T-helper 17 cell (primary cell): ENCODE data around the gene PKN2. TPM values are rescaled to one million over a fixed set of nuclear protein-coding genes. Genes with fewer than 3 reads are reported as not detected.

Experiments
- ATAC-seq: fragments of 150-1000 bp; cut with Tn5 transposase; 2 replicates; pipeline ENCODE4 v1.10.0; 2021; ENCODE audit warnings: mild to moderate bottlenecking, moderate library complexity
- DNase-seq, 3 donors: peaks; one replicate each; pipeline versions ENCODE4 v3.0.0 to v3.0.0-alpha.2; 2020 to 2021
- H3K9me3 ChIP-seq: one replicate; pipeline ENCODE4 v1.7.0; 2013; ENCODE audit warnings: low read length, mild to moderate bottlenecking; ENCODE audit not compliant: control insufficient read depth, poor library complexity, severe bottlenecking
- H3K27ac Mint-ChIP-seq: one replicate; pipeline ENCODE4 v1.8.0; 2022; ENCODE audit warnings: mild to moderate bottlenecking, moderate library complexity, mixed read lengths
- H3K27me3 Mint-ChIP-seq: one replicate; pipeline ENCODE4 v1.8.0; 2022; ENCODE audit warnings: mixed read lengths
- H3K36me3 Mint-ChIP-seq: one replicate; pipeline ENCODE4 v1.8.0; 2022; ENCODE audit warnings: low read depth, mixed read lengths
- H3K4me1 Mint-ChIP-seq: one replicate; pipeline ENCODE4 v1.8.0; 2022; ENCODE audit warnings: mild to moderate bottlenecking, mixed read lengths
- H3K4me3 Mint-ChIP-seq: one replicate; pipeline ENCODE4 v1.8.0; 2022; ENCODE audit warnings: mild to moderate bottlenecking, moderate library complexity, mixed read lengths
- total RNA-seq, 4 donors: library from RNA in 2 of 4; stranded (reverse) in 2 of 4; gene quantifications; one replicate each; pipeline ENCODE4 v1.2.3 and lab custom pipeline; 2022 to 2026

PKN2 gene
- total RNA-seq, 2 donors from 2014 or later, result 35.0 to 42.6 TPM

DNA sequence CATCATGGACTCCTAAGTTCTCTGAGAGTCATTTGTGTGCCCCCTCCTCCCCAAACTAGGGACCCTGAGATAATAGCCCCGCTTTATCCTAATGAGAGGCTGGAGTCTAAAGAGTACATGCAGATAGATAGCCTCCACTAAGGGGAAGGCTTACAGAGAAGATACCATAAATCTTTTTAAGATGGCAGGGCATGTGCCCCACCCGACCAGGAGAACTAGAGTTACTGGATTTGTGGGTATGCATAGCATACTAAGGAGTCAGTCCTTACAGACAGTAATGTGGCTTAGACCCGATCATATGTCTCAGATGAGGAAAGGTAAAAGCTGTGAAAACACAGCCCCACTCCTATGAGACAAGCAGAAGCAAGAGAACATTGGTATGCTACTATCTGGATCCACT lies 25.7 kb upstream of the PKN2 start:
- H3K4me1 Mint-ChIP-seq, result peaks cover 9% of the 10 kb centered on the region
- no peaks in the 10 kb centered on the region for H3K9me3 ChIP-seq
- peaks cover 3% of the 10 kb centered on the region for H3K27me3 Mint-ChIP-seq
- H3K27ac Mint-ChIP-seq, result no peak overlapping the region
- no peaks in the 10 kb centered on the region for H3K36me3 Mint-ChIP-seq
- DNase-seq (no peak), ATAC-seq (no peak)
- H3K4me3 Mint-ChIP-seq, result no peak overlapping the region

- peaks cover 9% of the 10 kb centered on the region for H3K4me1 Mint-ChIP-seq
- no peaks in the 10 kb centered on the region for H3K9me3 ChIP-seq
- no peak overlapping the region for H3K4me3 Mint-ChIP-seq
- no peaks in the 10 kb centered on the region for H3K27me3 Mint-ChIP-seq
- ATAC-seq, result no peak
- H3K36me3 Mint-ChIP-seq, result no peaks in the 10 kb centered on the region
- DNase-seq, result no peak
- H3K27ac Mint-ChIP-seq, result no peak overlapping the region
Observed at GRCh38 chr1:88659552-88659951, 24.5 kb upstream of the PKN2 start.

DNA sequence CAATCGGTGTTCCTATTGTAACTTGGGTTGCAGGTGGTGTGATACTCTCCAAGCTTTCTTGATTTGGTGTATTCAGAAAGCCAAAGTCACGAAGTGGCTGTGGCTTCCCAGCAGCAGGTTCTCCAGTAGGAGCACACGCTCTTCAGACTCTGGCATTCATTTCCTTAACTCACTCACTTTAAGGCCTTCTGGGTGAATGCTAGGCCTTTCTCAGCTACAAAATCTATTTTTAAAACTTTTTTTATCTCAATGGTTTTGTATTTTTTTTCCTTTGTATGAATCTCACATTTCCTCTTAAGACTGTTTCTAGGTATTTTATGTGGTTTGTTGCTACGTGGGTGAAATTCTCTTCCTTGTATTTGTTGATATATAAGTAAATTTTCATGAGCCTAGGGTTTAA lies 22.9 kb upstream of the PKN2 start:
- Mint-ChIP-seq H3K4me3 (peak overlapping the region; percentile 50), H3K27ac (peak overlapping the region; percentile 79), H3K27me3 (peaks cover 6% of the 10 kb centered on the region), H3K4me1 (peaks cover 9% of the 10 kb centered on the region), H3K36me3 (no peaks in the 10 kb centered on the region)
- peak; percentile 40 for ATAC-seq
- no peaks in the 10 kb centered on the region for H3K9me3 ChIP-seq
- no peak for DNase-seq

DNA sequence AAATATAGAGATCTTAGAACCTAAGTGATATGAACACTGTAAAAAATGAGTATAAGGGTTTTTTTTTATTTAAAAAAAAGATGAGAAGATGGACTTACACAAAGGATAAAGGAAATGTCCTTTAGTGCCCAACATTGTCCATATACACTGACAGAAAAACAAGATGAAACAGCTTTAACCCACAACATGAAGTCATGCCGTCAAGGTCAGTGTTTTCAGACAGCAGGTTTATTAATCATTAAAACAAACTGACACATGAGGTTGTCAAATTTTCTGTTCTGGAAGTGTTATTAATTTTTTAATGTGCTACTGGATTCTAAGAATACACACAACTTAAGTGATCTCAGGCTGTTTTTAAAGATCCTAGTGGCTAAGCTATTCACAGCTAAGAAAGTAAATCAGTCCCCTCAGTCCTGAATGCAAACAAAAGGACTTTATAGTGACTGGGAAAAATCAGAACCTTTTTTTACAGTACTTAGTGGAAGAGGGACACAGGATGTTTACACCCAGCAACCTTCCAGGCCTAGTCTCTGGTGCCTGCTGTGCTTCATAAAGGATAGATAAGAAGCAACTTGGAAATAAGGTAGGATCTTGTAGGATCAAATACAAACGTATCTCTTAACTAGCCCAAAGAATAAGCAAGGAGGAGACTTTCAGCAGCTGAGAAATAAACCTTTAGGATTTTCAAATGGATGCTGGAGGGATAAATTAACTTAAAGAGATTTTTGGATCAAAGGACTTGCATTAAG lies 21.9 kb upstream of the PKN2 start:
- H3K36me3 Mint-ChIP-seq, result no peaks in the 10 kb centered on the region
- ATAC-seq, result no peak
- H3K9me3 ChIP-seq, result no peaks in the 10 kb centered on the region
- no peak overlapping the region for H3K4me3 Mint-ChIP-seq
- H3K4me1 Mint-ChIP-seq, result peaks cover 9% of the 10 kb centered on the region
- DNase-seq, result no peak
- H3K27me3 Mint-ChIP-seq, result peaks cover 10% of the 10 kb centered on the region
- H3K27ac Mint-ChIP-seq, result peak overlapping the region; percentile 79

GRCh38 chr1:88662723-88663122 lies 21.4 kb upstream of the PKN2 start:
- peak overlapping the region; percentile 79 for H3K27ac Mint-ChIP-seq

DNA sequence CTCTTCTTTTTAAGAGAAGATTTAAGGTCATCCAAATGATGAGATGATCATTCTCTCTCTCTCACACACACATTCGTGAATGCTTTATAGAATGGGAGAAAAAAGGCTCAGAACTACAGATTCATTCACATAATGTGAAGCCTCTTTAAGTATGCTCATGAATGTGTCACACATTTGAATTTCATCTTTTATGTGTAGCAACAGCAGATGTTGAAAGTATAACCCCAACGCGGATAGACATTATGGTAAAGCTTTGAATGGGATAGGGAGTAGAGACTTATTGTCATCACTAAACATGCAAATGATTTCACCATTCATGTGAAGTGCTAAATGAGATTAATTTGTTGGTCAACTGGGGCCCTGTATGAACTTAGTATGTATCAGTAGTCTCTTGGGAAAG lies 15.7 kb upstream of the PKN2 start:
- no peak for ATAC-seq
- H3K4me3 Mint-ChIP-seq, result no peak overlapping the region
- H3K36me3 Mint-ChIP-seq, result peaks cover 9% of the 10 kb centered on the region

More at GRCh38 chr1:88662723-88663122, 21.4 kb upstream of the PKN2 start:
- no peaks in the 10 kb centered on the region for H3K36me3 Mint-ChIP-seq
- ATAC-seq, result no peak
- H3K9me3 ChIP-seq, result no peaks in the 10 kb centered on the region
- peaks cover 11% of the 10 kb centered on the region for H3K27me3 Mint-ChIP-seq
- H3K4me1 Mint-ChIP-seq, result peaks cover 9% of the 10 kb centered on the region
- DNase-seq, result no peak
- H3K4me3 Mint-ChIP-seq, result no peak overlapping the region

GRCh38 chr1:88670462-88670861 lies 13.6 kb upstream of the PKN2 start:
- Mint-ChIP-seq H3K27me3 (peaks cover 36% of the 10 kb centered on the region), H3K36me3 (peaks cover 9% of the 10 kb centered on the region), H3K4me3 (no peak overlapping the region), H3K4me1 (peaks cover 2% of the 10 kb centered on the region), H3K27ac (no peak overlapping the region)
- DNase-seq, result no peak
- H3K9me3 ChIP-seq, result no peaks in the 10 kb centered on the region
- no peak for ATAC-seq

More for the DNA sequence above, 15.7 kb upstream of the PKN2 start:
- no peaks in the 10 kb centered on the region for H3K9me3 ChIP-seq
- peaks cover 36% of the 10 kb centered on the region for H3K27me3 Mint-ChIP-seq
- DNase-seq, result no peak
- H3K4me1 Mint-ChIP-seq, result peaks cover 2% of the 10 kb centered on the region
- H3K27ac Mint-ChIP-seq, result no peak overlapping the region

DNA sequence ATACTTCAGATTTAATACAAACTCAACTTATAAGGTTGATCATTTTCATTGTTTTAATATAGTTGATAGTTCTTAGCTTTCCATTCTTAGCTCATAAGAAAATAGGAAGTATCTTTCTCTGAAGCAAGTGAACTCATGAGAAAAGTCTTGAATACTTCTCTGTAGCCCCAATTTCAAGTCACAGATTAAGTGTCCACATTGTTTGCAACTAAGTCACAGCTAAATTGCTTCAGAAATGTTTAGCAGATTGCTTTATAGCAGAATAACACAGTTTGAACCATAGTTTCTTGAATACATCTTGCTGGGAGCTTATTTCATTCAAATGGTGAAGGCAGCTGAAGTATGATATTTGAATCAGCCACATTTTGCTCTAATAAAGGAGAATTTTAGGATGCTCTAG lies 10.6 kb upstream of the PKN2 start:
- DNase-seq, result no peak
- no peak for ATAC-seq
- Mint-ChIP-seq H3K27ac (no peak overlapping the region), H3K27me3 (peaks cover 18% of the 10 kb centered on the region), H3K4me1 (peaks cover 2% of the 10 kb centered on the region), H3K4me3 (no peak overlapping the region), H3K36me3 (peaks cover 12% of the 10 kb centered on the region)
- H3K9me3 ChIP-seq, result no peaks in the 10 kb centered on the region

- Mint-ChIP-seq H3K4me1 (peaks cover 6% of the 10 kb centered on the region), H3K27me3 (no peaks in the 10 kb centered on the region), H3K27ac (no peak overlapping the region), H3K36me3 (peaks cover 2% of the 10 kb centered on the region), H3K4me3 (no peak overlapping the region)
- no peaks in the 10 kb centered on the region for H3K9me3 ChIP-seq
- DNase-seq (no peak), ATAC-seq (no peak)
Observed at GRCh38 chr1:88678405-88678804, 5.7 kb upstream of the PKN2 start.

- Mint-ChIP-seq H3K27me3 (no peaks in the 10 kb centered on the region), H3K4me3 (no peak overlapping the region), H3K4me1 (peaks cover 12% of the 10 kb centered on the region), H3K36me3 (peaks cover 5% of the 10 kb centered on the region), H3K27ac (no peak overlapping the region)
- ATAC-seq (no peak), DNase-seq (no peak)
- no peaks in the 10 kb centered on the region for H3K9me3 ChIP-seq
Observed at GRCh38 chr1:88680471-88680870, 3.6 kb upstream of the PKN2 start.

- no peak for DNase-seq
- H3K27me3 Mint-ChIP-seq, result no peaks in the 10 kb centered on the region
- H3K36me3 Mint-ChIP-seq, result peaks cover 5% of the 10 kb centered on the region
- ATAC-seq, result no peak
- peaks cover 12% of the 10 kb centered on the region for H3K4me1 Mint-ChIP-seq
- H3K9me3 ChIP-seq, result no peaks in the 10 kb centered on the region
- H3K27ac Mint-ChIP-seq, result no peak overlapping the region
- H3K4me3 Mint-ChIP-seq, result no peak overlapping the region
Observed at GRCh38 chr1:88680911-88681622, 3.0 kb upstream of the PKN2 start.

DNA sequence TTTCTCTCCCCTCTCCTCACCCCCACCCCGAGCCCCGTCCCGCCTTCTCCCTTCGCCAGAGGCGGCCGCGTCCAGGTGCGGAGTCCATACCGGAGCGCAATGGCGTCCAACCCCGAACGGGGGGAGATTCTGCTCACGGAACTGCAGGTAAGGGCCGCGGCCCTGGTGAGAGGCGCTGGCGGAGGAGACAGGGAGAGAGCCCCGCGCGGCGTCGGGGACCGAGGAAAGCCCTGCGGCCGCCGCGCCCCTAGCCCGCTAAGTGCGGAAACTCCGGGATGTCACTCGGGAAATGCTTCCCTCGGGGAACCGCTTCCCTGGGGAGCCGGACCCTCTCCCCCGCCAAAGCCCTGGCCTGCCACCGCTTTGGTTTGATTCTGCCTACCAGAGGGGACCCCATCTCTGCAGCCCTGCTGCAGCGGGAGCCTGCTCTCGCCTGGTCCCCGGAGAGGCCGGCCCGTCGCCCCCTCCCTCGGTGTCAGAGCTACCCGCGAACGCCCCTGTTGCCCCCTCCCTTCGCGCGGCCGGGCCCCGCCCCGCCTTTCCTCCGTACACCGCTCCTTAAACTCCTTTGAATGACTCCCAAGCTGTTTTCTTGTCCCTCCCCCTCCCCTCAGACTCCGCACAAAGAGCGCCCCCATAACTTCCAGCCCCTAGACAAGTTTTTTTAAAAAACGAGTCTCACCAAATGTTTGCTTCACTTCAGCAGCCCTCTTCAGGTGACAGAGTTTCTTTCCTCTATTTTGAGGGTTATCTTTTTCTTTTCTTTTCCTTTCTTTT lies 597 bp downstream of the PKN2 start:
- H3K4me3 Mint-ChIP-seq, result peak overlapping the region; percentile 98
- no peaks in the 10 kb centered on the region for H3K27me3 Mint-ChIP-seq
- H3K27ac Mint-ChIP-seq, result peak overlapping the region; percentile 98
- peaks cover 15% of the 10 kb centered on the region for H3K4me1 Mint-ChIP-seq
- ATAC-seq (peak; percentile 43), DNase-seq (peak; percentile 36 to 56 (median 53))
- peaks cover 3% of the 10 kb centered on the region for H3K36me3 Mint-ChIP-seq
- H3K9me3 ChIP-seq, result no peaks in the 10 kb centered on the region

GRCh38 chr1:88685259-88685620 lies 1.2 kb downstream of the PKN2 start:
- H3K4me1 Mint-ChIP-seq, result peaks cover 19% of the 10 kb centered on the region
- no peaks in the 10 kb centered on the region for H3K27me3 Mint-ChIP-seq
- peak overlapping the region; percentile 98 for H3K27ac Mint-ChIP-seq
- no peaks in the 10 kb centered on the region for H3K9me3 ChIP-seq
- H3K4me3 Mint-ChIP-seq, result peak overlapping the region; percentile 98
- peaks cover 3% of the 10 kb centered on the region for H3K36me3 Mint-ChIP-seq
- ATAC-seq, result no peak
- DNase-seq, result no peak
